Measurements from ENCODE around the gene ORC3. TPM values are rescaled to one million over a fixed set of nuclear protein-coding genes. Genes with fewer than 3 reads are reported as not detected.

ORC3 gene
- total and polyA plus RNA-seq, 2 experiments from 2014 or later, result 32.4 to 35.3 TPM

- Histone ChIP-seq H3K27ac (no peak overlapping the region), H3K27me3 (replicated peaks; ENCODE audit: insufficient read depth) (no peaks in the 10 kb centered on the region), H4K20me1 (ENCODE audit: insufficient read depth) (no peaks in the 10 kb centered on the region), H3K79me2 (ENCODE audit: insufficient read depth) (peaks cover 22% of the 10 kb centered on the region; the same call in 1 of the 2 replicates), H3K36me3 (ENCODE audit: low read depth) (peaks cover 74% of the 10 kb centered on the region), H3K9ac (no peak overlapping the region), H3K4me3 (no peak overlapping the region), H3K4me1 (ENCODE audit: insufficient read depth) (no peaks in the 10 kb centered on the region), H3K9me3 (ENCODE audit: low read depth) (no peaks in the 10 kb centered on the region), H3F3A (ENCODE audit: insufficient read depth) (no peaks in the 10 kb centered on the region), H2AFZ (no peak overlapping the region), H3K9me2 (ENCODE audit: insufficient read depth) (no peaks in the 10 kb centered on the region), H3K4me2 (ENCODE audit: unreplicated experiment) (no peak overlapping the region)
- no peak for TF ChIP-seq EZH2 (IDR thresholded peaks at IDR 0.05; ENCODE audit: insufficient read depth, poor library complexity, severe bottlenecking)
- TF ChIP-seq EZH2phosphoT487 (IDR thresholded peaks at IDR 0.05; ENCODE audit: insufficient read depth, low read depth), result no peak
- 68 to 70% methylated on average over 4 of the region's 4 CpGs for WGBS, 2 experiments (ENCODE audit: low coverage in 1 of 2, low lambda C conversion rate in 2 of 2, missing lambda C conversion rate in 2 of 2)
- in situ Hi-C loops (cut with MboI), result no loop called here
- no peak for DNase-seq
Observed at GRCh38 chr6:87543696-87544473, 46.0 kb upstream of the ORC3 start.

GRCh38 chr6:87544474-87544735 is 45.5 kb upstream of the ORC3 start:
- H2AFZ ChIP-seq, result no peak overlapping the region
- H3K9me3 ChIP-seq (ENCODE audit: low read depth), result no peaks in the 10 kb centered on the region
- TF ChIP-seq EZH2 (IDR thresholded peaks at IDR 0.05; ENCODE audit: insufficient read depth, poor library complexity, severe bottlenecking) (no peak), EZH2phosphoT487 (IDR thresholded peaks at IDR 0.05; ENCODE audit: insufficient read depth, low read depth) (no peak)
- H3K4me2 ChIP-seq (ENCODE audit: unreplicated experiment), result no peak overlapping the region
- no peak overlapping the region for H3K9ac ChIP-seq
- peaks cover 73% of the 10 kb centered on the region for H3K36me3 ChIP-seq (ENCODE audit: low read depth)
- in situ Hi-C loops (cut with MboI), result no loop called here
- H3K9me2 ChIP-seq (ENCODE audit: insufficient read depth), result no peaks in the 10 kb centered on the region
- H3K27ac ChIP-seq, result no peak overlapping the region
- WGBS, 2 experiments (ENCODE audit: low coverage in 1 of 2, low lambda C conversion rate in 2 of 2, missing lambda C conversion rate in 2 of 2), result 94 to 97% methylated on average over 1 of the region's 1 CpG
- no peaks in the 10 kb centered on the region for H3F3A ChIP-seq (ENCODE audit: insufficient read depth)
- H3K4me1 ChIP-seq (ENCODE audit: insufficient read depth), result no peaks in the 10 kb centered on the region
- no peak for DNase-seq
- H3K27me3 ChIP-seq (replicated peaks; ENCODE audit: insufficient read depth), result no peaks in the 10 kb centered on the region
- H3K79me2 ChIP-seq (ENCODE audit: insufficient read depth), result peaks cover 25% of the 10 kb centered on the region; the same call in 1 of the 2 replicates
- H3K4me3 ChIP-seq, result no peak overlapping the region
- no peaks in the 10 kb centered on the region for H4K20me1 ChIP-seq (ENCODE audit: insufficient read depth)

- H3K27me3 ChIP-seq (replicated peaks; ENCODE audit: insufficient read depth), result no peaks in the 10 kb centered on the region
Observed at GRCh38 chr6:87551799-87552198, 38.1 kb upstream of the ORC3 start.

DNA sequence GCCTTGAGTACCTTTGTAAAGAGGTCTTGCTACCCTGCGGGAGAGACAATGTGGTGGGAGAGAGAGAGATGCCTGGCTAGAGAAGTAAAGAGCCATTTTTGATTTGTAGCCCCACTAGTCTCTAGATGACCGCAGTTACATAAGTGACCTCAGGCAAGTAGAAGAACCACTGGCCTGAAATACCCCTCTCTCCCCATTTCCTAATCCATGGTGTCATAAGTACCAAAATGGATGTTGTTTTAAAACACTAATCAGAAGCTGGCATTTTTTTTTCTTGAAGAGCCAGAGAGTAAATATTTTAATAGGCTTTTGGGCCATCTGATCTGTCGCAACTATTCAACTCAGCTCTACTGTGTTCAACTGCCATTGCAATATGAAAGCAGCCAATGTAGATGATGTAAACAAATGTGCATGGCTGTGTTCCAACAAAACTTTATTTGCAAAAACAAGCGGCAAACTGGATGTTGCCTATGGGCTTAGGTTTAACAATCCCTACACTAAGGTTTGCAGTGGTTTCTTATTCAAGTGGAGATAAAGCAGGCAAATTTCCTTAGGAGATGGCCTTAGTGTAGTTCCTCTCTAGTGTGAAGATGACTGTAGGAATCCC is 36.7 kb upstream of the ORC3 start:
- TF ChIP-seq EZH2 (IDR thresholded peaks at IDR 0.05; ENCODE audit: insufficient read depth, poor library complexity, severe bottlenecking) (no peak), EZH2phosphoT487 (IDR thresholded peaks at IDR 0.05; ENCODE audit: insufficient read depth, low read depth) (no peak)
- 96 to 99% methylated on average over 4 of the region's 4 CpGs for WGBS, 2 experiments (ENCODE audit: low coverage in 1 of 2, low lambda C conversion rate in 2 of 2, missing lambda C conversion rate in 2 of 2)

More at GRCh38 chr6:87551799-87552198, 38.1 kb upstream of the ORC3 start:
- Histone ChIP-seq H3K4me1 (ENCODE audit: insufficient read depth) (no peaks in the 10 kb centered on the region), H3K27ac (no peak overlapping the region), H3K79me2 (ENCODE audit: insufficient read depth) (peaks cover 84% of the 10 kb centered on the region), H3K9me2 (ENCODE audit: insufficient read depth) (no peaks in the 10 kb centered on the region), H3K9me3 (ENCODE audit: low read depth) (no peaks in the 10 kb centered on the region), H2AFZ (no peak overlapping the region), H3K36me3 (ENCODE audit: low read depth) (peaks cover 67% of the 10 kb centered on the region), H3K4me3 (no peak overlapping the region), H3F3A (ENCODE audit: insufficient read depth) (peaks cover 13% of the 10 kb centered on the region; the same call in 1 of the 2 replicates), H4K20me1 (ENCODE audit: insufficient read depth) (no peaks in the 10 kb centered on the region), H3K9ac (no peak overlapping the region), H3K4me2 (ENCODE audit: unreplicated experiment) (no peak overlapping the region)
- no peak for DNase-seq
- in situ Hi-C loops (cut with MboI), result no loop called here
- TF ChIP-seq EZH2phosphoT487 (IDR thresholded peaks at IDR 0.05; ENCODE audit: insufficient read depth, low read depth), result no peak
- TF ChIP-seq EZH2 (IDR thresholded peaks at IDR 0.05; ENCODE audit: insufficient read depth, poor library complexity, severe bottlenecking), result no peak
- WGBS, 2 experiments (ENCODE audit: low coverage in 1 of 2, low lambda C conversion rate in 2 of 2, missing lambda C conversion rate in 2 of 2), result 94 to 97% methylated on average over 2 of the region's 2 CpGs

More for the DNA sequence above, 36.7 kb upstream of the ORC3 start:
- in situ Hi-C loops (cut with MboI), result no loop called here
- Histone ChIP-seq H3K9me2 (ENCODE audit: insufficient read depth) (no peaks in the 10 kb centered on the region), H3F3A (ENCODE audit: insufficient read depth) (peaks cover 13% of the 10 kb centered on the region; the same call in 1 of the 2 replicates), H4K20me1 (ENCODE audit: insufficient read depth) (no peaks in the 10 kb centered on the region), H2AFZ (no peak overlapping the region), H3K36me3 (ENCODE audit: low read depth) (peaks cover 61% of the 10 kb centered on the region), H3K4me3 (no peak overlapping the region), H3K9ac (no peak overlapping the region), H3K79me2 (ENCODE audit: insufficient read depth) (peaks cover 87% of the 10 kb centered on the region), H3K27ac (no peak overlapping the region), H3K9me3 (ENCODE audit: low read depth) (no peaks in the 10 kb centered on the region), H3K4me1 (ENCODE audit: insufficient read depth) (no peaks in the 10 kb centered on the region), H3K27me3 (replicated peaks; ENCODE audit: insufficient read depth) (no peaks in the 10 kb centered on the region), H3K4me2 (ENCODE audit: unreplicated experiment) (no peak overlapping the region)
- no peak for DNase-seq

Measured in GM23248 (cell line).